Superior temporal gyrus (tissue), 1 donor: ENCODE data around the gene GDI2.
"Not testable (repeated sequence)": the region's sequence is repeated elsewhere in the genome, so short reads cannot be mapped to it uniquely, and the experiment has no call there.

Source experiments
- DNase-seq: peaks from one replicate; pipeline ENCODE4 v3.0.0-alpha.2; 2016; ENCODE audit errors: extremely low spot score

Gene GDI2

DNA sequence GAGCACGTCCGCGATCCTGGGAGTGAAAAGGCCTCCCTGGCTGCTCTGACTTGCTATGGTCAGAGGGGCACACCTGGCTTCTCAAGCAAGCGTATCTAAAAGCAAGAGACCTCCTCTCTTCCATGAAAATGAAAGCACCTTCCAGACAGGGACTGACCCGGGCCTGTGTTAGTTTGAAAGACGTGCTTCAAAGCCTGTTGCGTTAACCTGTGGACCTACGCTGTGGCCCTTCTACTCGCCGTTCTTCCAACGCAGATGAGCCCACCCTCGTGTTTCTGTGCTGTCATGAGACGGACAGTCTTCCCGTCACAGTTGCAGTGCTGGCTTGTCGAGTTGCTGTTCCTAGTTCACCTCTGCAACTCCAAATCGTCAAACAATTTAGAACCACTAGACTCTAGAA lies 15.5 kb upstream of the GDI2 start:
- no peak for DNase-seq

DNA sequence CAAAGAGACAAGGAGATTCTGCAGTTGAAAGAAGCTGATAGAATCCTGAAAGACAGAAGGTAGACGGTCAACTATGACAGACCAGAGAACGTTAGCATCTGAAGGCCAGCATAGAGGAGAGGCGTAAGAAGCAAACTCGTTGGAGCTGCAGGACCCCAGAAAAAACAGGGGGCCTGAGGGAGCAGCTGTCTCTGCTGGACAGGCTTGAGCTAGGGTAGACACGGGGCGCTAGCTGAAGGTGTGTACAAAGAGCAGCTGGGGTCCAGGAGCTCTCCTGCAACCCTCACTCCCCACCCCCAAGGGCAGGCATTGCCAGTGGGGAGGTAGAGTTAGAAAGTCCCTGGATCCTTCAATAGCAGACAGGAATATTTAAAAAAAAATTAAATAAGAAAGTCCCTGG lies 14.6 kb upstream of the GDI2 start:
- no peak for DNase-seq

DNA sequence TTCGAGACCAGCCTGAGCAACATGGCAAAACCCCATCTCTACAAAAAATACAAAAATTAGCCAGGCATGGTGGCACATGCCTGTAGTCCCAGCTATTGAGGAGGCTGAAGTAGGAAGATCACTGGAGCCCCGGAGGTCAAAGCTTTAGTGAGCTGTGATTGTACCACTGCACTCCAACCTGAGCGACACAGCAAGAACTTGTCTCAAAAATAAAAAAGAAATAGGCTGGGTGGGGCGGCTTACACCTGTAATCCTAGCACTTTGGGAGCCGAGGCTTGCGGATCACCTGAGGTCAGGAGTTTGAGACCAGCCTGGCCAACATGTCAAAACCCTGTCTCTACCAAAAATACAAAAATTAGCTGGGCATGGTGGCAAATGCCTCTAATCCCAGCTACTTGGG lies 13.3 kb upstream of the GDI2 start:
- DNase-seq: not testable (repeated sequence)

DNA sequence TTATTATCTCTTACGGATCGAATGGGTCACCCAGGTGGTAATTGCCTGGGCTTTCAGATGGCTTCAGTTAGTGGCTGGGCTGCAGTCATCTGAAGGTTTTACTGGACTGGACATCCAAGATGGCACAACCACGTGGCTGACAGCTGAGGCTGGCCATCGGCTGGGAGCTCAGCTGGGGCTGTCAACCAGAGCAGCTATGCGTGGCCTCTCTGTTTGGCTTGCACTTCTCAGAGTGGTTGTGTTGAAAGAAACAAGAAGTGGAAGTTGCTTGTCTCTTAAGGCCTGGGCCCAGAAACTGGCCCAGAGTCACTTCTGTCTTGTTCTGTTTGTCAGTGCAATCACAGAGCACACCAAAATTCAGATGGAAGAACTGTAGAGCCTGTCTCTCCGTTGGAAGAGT lies 5.7 kb upstream of the GDI2 start:
- DNase-seq: no peak

DNA sequence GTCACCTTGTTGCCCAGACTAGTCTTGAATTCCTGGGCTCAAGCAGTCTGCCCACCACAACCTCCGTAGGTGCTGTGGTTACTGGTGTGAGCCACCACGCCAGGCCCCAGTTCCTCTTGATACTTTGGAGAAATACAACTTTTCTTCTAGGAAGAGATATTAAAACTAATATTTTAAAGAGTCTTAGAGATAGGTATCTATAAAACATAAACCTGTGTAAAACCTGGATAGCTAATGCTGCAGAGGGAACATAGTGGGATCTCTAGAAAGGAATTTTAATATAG lies 4.8 kb upstream of the GDI2 start:
- no peak for DNase-seq

DNA sequence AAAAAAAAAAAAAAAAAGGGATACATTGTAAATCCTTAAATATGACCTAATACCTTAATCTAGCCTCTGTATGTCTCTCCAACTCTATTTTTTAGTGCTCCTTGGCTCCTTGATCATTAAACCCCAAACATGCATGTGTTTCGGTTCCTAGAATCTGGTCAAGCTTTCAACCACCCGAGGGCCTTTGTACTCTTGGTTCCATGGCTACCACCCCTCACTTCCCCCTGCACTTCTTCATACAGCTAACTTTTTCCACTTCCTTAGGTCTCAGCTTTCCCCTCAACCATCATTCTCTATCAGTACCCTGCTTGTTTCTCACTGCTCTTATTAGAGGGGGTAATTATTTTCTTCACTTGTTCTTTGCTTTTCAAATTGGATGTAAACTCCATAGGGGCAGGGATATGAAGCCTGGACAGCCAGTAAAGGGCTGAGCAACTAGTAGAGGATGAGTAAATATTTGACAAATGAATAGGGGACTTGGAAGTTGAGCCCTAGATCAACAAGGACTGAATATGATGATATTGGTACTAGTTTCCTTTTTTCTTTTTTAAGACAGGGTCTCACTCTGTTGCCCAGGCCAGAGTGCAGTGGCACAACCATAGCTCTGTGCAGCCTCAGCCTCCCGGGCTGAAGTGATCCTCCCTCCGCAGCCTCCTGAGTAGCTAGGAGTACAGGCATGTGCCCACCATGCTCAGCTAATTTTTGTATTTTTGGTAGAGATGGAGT lies 4.3 kb upstream of the GDI2 start:
- DNase-seq: no peak

DNA sequence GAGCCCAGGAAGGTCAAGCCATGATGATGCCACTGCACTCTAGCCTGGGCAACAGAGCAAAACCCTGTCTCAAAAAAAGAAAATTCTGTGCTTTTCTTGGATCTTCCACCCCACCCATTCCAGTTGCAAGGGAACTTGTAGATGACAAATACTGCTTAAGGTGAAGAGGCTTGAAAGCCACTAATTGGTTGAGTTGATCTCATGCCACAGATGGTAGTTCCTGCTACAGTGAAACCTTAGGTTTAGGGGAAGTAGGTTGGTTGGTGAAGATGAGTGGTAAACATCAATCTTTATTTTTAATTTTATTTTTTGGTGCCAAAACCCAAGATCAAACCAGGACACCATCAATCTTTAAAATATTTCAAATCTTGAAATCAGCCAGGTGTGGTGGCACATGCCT lies 2.9 kb upstream of the GDI2 start:
- no peak for DNase-seq

DNA sequence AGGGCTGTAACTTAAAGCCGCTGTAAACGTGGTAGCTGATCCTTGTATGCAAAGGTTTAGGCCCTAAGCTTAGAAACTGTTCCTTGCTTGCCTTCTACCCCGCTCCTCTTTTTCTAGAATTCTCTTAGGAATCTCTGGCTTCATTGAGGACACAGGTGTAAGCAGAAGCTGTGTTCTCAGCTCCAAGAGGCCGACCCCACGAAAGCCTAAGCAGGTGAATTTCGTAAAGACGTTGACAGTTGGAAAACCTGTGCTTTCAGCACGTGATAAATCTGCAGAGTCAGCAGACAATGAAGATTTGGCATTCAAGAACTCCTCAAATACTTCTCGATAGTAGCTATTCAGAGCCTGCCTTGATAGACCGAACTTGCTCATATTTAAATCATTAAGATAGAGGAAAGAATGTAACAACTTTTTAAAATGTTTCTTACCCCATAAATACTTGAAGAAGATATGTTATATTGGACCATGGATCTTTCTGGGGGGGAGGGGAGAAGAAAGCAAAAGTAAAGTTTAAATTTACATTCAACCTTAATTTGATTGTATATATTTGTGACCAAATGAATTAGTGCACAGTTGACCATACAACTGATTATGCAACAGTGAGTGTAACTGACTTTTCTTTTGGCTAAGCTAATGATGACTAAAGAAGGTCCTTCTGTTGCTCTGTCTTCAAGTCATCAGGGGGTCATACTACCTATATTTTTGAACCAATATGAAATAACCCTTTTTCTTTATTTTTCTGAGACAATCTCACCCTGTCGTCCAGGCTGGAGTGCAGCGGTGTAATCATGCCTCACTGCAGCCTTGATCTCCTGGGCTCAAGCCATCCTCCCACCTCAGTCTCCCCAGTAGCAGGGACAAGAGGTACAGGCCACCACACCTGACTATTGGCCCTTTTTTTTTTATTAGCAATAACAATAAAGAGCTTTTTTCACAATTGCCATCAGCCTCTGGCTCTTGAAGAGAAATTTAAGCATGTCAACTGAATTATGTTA lies 1.2 kb upstream of the GDI2 start:
- DNase-seq: peak; percentile 35

DNA sequence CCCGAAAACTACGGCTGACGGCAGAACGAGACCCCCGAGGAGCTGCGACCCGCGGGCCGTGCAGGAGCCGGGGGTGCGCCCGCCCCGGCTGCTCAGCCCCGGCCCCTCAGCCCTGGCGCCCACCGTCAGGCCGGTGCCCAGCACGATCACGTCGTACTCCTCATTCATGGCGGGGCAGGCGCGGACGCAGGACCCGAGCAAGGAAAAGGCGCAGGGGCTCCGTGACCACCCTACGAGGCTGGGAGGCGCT lies 218 bp downstream of the GDI2 start:
- no peak for DNase-seq

DNA sequence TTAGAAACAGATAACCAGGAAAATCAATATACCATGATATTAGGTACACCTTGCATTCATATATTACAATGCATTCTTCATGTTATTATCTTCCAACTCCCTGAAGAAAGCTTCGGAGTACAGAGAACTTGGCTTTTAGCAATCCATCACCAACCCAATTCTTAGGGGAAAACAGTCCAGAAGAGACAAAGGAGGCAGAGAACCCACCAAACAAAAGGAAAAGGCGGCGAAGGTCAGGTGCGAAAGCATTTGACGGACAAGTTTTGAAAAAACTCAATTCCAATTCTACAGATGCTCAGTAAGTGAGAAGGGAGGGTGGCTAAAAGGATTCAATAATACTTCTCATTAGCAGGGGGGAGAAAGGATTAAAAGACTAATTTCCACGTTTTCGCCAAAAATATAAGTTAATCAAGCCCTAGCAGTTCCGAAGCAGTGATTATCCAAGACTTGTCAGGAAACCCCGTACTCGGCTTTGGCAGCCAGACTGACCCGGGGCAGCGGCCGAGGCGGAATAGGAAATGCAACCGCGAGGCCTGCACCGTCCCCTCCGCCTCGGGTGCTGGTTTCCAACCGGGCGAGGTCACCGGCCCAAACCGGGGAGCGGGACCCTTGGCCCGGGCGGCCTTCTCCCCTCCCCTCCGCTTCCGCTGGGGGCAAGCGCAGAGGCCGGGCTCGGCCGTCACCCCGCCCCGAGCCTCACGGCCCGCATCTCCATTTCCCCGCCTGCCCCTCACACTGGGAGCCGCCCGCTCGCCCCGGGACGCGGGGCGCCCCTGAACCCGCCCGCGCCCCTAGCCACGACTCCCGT lies 747 bp downstream of the GDI2 start:
- DNase-seq: peak; percentile 43

DNA sequence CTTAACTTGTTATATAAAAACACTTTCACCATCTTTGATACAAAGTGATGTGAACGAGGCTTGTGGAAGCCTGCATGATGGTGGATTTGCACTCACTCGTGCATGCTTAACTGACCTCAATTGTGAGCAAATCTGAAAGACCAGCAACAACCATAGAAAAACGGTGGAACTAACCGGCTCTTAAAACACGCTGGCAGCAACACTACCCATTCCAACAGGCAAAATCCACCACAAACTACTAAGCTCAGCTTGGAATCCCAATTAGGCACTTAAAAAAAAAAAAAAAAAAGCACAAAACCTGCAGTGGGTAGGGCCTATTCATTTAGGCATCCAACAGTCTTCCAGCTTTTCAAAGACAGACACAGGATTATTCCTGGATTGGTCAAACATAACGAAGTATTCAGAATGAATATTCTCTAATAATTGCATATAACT lies 1.8 kb downstream of the GDI2 start:
- peak; percentile 57 for DNase-seq

DNA sequence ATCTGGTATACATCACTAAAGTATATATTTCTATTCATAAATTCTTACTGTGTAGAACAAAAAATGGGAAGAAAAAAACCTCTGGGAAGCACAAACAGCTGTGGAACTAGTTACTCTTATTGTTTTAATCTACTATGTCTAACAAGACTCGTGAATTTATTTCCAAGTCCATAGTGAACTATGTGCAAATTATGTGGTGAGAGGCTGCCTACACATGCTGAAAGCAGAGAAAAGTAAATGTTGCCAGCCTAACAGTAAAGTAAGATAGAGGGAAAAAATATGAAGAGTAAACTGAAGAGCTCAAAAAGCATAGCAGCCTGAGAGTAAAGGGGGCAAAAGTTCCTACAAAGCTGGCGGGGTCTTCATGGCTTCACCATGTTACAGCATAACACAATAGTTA lies 3.0 kb downstream of the GDI2 start:
- no peak for DNase-seq

DNA sequence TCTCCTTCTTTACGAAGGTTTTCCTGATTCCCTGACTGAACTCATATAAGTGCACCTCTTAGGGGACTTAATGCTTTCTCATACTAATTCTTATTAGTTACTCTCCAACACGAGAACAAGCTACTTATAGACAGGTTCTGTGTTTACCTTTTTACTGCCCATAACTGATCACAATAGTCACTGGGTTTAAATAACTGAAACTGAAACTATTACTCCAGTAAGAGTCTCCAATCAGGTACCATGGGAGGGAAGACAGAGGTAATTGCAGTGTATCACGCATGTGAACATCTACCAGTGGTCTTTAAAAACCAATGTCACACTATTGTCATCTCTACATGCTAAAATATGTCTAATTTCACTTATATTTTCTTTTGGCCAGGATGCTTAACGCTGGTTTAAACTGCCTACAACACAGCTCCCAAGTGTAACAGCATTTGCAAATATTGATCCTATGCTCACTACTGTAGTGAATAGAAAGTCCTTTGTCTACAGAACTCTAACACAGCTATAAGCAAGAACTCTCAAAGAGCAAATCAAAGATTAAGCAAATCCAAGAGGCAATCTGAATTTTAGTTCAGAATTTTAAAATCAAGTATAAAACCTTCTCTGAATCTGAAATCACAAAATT lies 3.6 kb downstream of the GDI2 start:
- DNase-seq: no peak

DNA sequence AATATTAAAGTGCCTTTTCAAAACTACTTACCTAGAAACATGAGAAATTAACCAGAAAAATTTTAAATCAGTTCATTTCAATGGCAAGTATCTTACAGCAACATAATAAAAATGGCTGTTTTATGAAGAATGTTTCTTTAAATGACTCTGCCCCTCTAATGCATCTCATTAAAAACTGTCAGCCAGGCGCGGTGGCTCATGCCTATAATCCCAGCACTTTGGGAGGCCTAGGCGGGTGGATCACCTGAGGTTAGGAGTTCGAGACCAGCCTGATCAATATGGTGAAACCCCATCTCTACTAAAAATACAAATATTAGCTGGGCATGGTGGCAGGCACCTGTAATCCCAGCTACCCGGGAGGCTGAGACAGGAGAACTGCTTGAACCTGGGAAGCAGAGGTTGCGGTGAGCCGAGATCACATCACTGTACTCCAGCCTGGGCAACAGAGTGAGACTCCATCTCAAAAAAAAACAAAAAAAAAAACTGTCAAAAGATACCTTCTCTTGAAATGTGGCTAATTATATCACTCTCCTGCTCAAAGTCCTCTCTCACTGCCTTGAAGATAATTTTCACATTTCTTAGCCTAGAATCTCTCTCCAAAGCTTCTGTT lies 4.3 kb downstream of the GDI2 start:
- DNase-seq: not testable (repeated sequence)

DNA sequence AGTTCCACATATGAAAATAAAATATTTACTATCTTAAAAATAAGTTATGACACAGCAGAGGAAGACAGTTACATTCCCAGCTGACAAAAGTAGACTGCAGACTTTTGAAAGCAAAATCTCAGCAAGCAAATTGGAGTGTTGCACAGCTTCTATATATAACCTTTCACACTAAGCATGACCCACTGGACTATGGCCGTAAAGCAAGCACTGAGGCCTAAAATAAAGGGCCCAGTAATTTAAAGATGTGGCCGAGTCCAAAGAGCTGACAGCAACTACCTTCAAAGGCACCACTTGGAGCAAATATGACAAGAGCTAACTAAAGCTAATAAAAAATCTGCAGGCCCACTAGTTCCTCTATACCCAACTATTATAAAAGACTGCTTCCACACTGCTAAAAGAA lies 6.5 kb downstream of the GDI2 start:
- no peak for DNase-seq

DNA sequence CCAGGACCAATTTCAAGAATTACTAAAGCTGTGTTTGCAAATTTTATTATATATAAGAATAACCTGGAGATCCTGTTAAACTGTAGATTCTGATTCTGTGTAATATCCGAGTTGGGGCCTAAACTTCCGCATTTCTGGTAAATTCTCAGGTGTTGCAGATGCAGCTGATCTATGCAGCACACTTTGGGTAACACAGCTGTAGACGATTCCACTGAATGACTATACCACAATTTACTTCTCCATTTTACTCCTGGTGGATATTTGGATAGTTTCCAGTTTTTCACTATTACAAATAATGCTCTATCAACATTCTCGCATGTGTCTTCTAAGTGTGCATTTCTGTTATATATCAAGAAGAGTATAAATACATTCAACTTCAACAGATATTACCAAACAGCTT lies 7.5 kb downstream of the GDI2 start:
- DNase-seq: no peak

DNA sequence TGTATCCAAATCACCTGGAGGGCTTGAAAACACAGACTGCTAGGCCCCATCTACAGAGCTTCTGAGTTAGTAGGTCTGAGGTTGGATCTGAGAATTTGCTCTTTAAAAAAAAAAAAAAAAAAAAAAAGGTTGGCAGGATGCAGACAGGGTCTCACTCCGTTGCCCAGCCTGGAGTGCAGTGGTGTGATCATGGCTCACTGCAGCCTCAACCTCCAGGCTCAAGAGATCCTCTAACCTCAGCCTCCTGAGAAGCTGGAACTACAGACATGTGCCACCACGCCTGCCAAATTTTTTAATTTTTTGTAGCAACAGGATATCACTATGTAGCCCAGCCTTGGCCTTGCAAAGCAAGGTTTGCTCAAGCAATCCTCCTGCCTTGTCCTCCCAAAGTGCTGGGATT lies 8.0 kb downstream of the GDI2 start:
- DNase-seq: no peak

DNA sequence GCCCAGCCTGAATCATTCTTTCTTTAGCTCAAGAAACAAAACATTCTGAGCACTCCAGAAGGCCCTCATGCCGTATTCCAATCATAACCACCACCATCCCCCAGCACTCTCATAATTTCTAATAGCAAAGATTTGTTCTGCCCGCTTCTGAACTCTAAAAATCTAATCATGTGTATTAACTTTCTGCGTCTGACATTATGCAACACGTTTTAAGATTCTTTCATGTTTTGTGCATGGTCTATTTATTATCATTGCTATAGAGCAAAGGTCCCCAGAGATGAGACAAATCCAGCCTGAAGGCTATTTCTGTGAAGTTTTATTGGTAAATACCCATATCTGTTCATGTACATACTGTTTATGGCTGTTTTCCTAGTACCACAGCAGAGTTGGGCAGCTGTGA lies 8.8 kb downstream of the GDI2 start:
- no peak for DNase-seq

DNA sequence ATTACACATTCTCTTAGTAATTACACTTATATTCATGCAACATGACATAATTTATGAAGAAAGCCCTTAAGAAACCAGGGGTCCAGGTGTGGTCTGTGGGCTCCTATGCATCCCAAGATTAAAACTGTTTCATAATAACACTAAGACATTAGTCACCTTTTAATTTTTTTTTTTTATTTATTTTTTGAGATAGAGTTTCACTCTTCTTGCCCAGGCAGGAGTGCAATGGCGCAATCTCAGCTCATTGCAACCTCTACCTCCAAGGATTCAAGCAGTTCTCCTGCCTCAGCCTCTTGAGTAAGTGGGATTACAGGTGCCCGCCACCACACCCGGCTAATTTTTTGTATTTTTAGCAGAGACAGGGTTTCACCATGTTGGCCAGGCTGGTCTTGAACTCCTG lies 12.5 kb downstream of the GDI2 start:
- DNase-seq: no peak

DNA sequence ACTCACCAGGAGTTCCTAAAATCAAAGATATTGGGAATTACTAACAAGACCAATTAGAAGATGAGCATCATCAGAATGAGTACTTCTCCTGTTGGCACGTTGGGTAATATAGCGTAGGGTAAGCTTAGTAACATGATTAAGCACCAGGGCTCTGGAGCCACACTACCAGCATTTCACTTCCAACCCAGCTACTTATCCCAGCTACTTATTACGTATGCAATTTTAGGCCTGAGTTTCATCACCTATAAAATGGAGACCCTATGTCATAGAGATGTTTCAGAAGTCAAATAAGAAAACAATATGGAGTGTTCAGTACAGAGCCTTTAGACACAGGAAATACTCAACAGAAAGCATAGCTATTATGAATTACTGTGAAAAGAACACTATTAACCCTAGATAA lies 19.0 kb downstream of the GDI2 start:
- DNase-seq: no peak

DNA sequence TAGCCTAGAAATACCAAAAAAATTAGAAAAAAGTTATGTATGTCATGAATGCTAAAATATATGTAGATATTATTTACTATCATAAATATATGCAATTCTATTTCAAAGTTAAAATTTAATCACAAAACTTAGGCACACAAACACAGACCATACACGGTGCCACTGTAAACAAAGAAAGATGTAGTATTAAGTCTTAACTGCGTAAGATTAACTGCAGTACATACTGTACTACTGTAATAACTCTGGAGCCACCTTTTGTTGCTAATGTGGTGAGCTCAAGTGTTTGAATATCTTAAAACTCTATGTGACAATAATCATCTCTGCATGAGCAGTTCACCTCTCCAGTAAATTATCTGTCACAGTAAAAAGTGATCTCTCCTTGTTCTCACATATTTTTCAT lies 23.6 kb downstream of the GDI2 start:
- no peak for DNase-seq

DNA sequence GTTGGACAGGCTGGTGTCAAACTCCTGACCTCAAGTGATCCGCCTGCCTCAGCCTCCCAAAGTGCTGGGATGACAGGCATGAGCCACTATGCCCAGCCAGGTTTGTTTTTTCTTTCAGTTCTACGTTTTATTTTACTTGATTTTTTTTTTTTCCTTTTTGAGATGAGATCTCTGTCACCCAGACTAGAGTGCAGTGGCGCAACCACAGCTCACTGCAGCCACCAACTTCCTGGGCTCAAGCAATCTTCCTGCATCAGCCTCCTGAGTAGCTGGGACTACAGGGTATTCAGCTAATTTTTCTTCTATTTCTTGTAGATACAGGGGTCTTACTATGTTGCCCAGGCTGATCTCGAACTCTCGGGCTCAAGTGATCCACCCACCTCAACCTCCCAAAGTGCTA lies 24.3 kb downstream of the GDI2 start:
- no peak for DNase-seq
